GM12878 (cell line): Measurements from ENCODE around the gene REXO1. TPM values are rescaled to one million over a fixed set of nuclear protein-coding genes. Genes with fewer than 3 reads are reported as not detected.

Experiments used
- BHLHE40 ChIP-seq, 2 experiments: fragments of 450-650 bp in 1 of 2; IDR thresholded peaks; 2 replicates each; pipeline ENCODE4 v1.6.1; 2011 to 2017; ENCODE audit warnings: low read depth in 2 of 2, borderline replicate concordance in 1 of 2, improper control_type of control experiment in 1 of 2, low read length in 1 of 2, mild to moderate bottlenecking in 1 of 2
- CREB1 ChIP-seq: IDR thresholded peaks from 2 replicates; pipeline ENCODE4 v1.6.1; 2012; ENCODE audit warnings: low read depth, mild to moderate bottlenecking, inconsistent platforms
- CREM ChIP-seq: IDR thresholded peaks from 2 replicates; pipeline ENCODE4 v1.6.1; 2014; ENCODE audit warnings: antibody characterized with exemption, low read depth
- E2F8 ChIP-seq: fragments of 450-650 bp; IDR thresholded peaks from 2 replicates; pipeline ENCODE4 v1.6.1; 2018; ENCODE audit warnings: mild to moderate bottlenecking, low read depth, moderate library complexity; ENCODE audit not compliant: partially characterized antibody
- EGR1 ChIP-seq, 2 experiments: IDR thresholded peaks; 1 replicate in 1 of 2; 2 replicates in 1 of 2; pipeline ENCODE4 v1.6.1; 2011 to 2012; ENCODE audit warnings: low read depth in 2 of 2, low read length in 2 of 2, borderline replicate concordance in 1 of 2, mild to moderate bottlenecking in 1 of 2, moderate library complexity in 1 of 2
- KAT2A ChIP-seq: conservative IDR thresholded peaks from 2 replicates; pipeline ENCODE4 v1.6.1; 2011; ENCODE audit warnings: low read depth, low read length; ENCODE audit not compliant: control insufficient read depth
- MYC ChIP-seq: IDR thresholded peaks from 2 replicates; pipeline ENCODE4 v1.6.1; 2011; ENCODE audit warnings: mild to moderate bottlenecking, low read length, moderate library complexity, inconsistent platforms; ENCODE audit not compliant: insufficient read depth, insufficient replicate concordance, insufficient read length, severe bottlenecking
- NBN ChIP-seq: fragments of 450-650 bp; IDR thresholded peaks from 2 replicates; pipeline ENCODE4 v1.6.1; 2016
- NR2C1 ChIP-seq: fragments of 450-650 bp; IDR thresholded peaks from 2 replicates; pipeline ENCODE4 v1.6.1; 2017; ENCODE audit warnings: antibody characterized with exemption, mild to moderate bottlenecking, moderate library complexity
- SMAD1 ChIP-seq: fragments of 450-650 bp; IDR thresholded peaks from 2 replicates; pipeline ENCODE4 v1.6.1; 2018; ENCODE audit warnings: mild to moderate bottlenecking, low read depth; ENCODE audit not compliant: partially characterized antibody
- SPI1 ChIP-seq: IDR thresholded peaks from 2 replicates; pipeline ENCODE4 v1.6.1; 2011; ENCODE audit warnings: low read depth, mild to moderate bottlenecking, low read length, moderate library complexity, borderline replicate concordance; ENCODE audit not compliant: insufficient read depth
- SRF ChIP-seq, 2 experiments: IDR thresholded peaks; 2 replicates each; pipeline ENCODE4 v1.6.1; 2011; ENCODE audit warnings: low read depth in 2 of 2, low read length in 2 of 2, mild to moderate bottlenecking in 1 of 2, moderate library complexity in 1 of 2
- TCF12 ChIP-seq: IDR thresholded peaks from 2 replicates; pipeline ENCODE4 v1.6.1; 2011; ENCODE audit warnings: low read depth, mild to moderate bottlenecking, low read length
- ZNF384 ChIP-seq: IDR thresholded peaks from 2 replicates; pipeline ENCODE4 v1.6.1; 2012; ENCODE audit warnings: low read depth, mild to moderate bottlenecking, low read length, improper control_type of control experiment, borderline replicate concordance
- ZSCAN29 ChIP-seq: fragments of 450-650 bp; IDR thresholded peaks from 2 replicates; pipeline ENCODE4 v1.6.1; 2017; ENCODE audit warnings: mild to moderate bottlenecking, moderate library complexity
- polyA plus RNA-seq, 11 experiments: library from polyadenylated mRNA; depleted of rRNA in 4 of 11; unstranded in 6 of 11; stranded (reverse) in 5 of 11; fragments of >200 nt; fragmentation: Nextera tagmentation in 4 of 11; fragmentation: Illumina TruSeq in 1 of 11; extraction: Ambion mirVana in 4 of 11; extraction: Trizol in 1 of 11; gene quantifications; 1 replicate in 1 of 11; 2 replicates in 10 of 11; pipeline versions ENCODE4 v1.2.1 to v1.2.3, GENCODE V29; 2011 to 2016; ENCODE audit warnings: inconsistent platforms in 2 of 11, missing spikeins in 2 of 11, low read depth in 1 of 11
- total RNA-seq, 4 experiments: library from RNA; depleted of rRNA in 3 of 4; stranded (reverse); fragments of >200 nt in 3 of 4; fragmentation: Illumina TruSeq in 1 of 4; extraction: Trizol in 1 of 4; gene quantifications; 2 replicates each; pipeline versions ENCODE4 v1.2.1 to v1.2.3, GENCODE V29; 2013 to 2021
- TF ChIP-seq, protein P1 (sequence below): fragments of 450-650 bp; formaldehyde crosslinking; IDR thresholded peaks from 2 replicates; pipeline ENCODE4 v1.4.0; 2022; ENCODE audit warnings: mild to moderate bottlenecking, moderate library complexity
- TF ChIP-seq, protein P2 (sequence below): fragments of 450-650 bp; IDR thresholded peaks from 2 replicates; pipeline ENCODE4 v1.6.1; 2014; ENCODE audit warnings: mild to moderate bottlenecking
- TF ChIP-seq, protein P3 (sequence below), 3 experiments: IDR thresholded peaks in 2 of 3; conservative IDR thresholded peaks in 1 of 3; 2 replicates each; pipeline ENCODE4 v1.5.1; 2011; ENCODE audit warnings: low read depth in 3 of 3, low read length in 3 of 3, mild to moderate bottlenecking in 3 of 3, control low read depth in 2 of 3, moderate library complexity in 2 of 3, inconsistent platforms in 1 of 3, mixed read lengths in 1 of 3; ENCODE audit not compliant: control insufficient read depth in 2 of 3, insufficient read depth in 1 of 3; ENCODE audit errors: extremely low read depth in 1 of 3

REXO1 gene
- total and polyA plus RNA-seq, 10 of the 15 experiments (the other 5 are each of a cell fraction or from before 2014, with no cell fraction given): 0.03 to 45.2 (median 8.4) TPM

GRCh38 chr19:1856698-1857603 lies 8.7 kb upstream of the REXO1 start (continued):
- TF ChIP-seq, protein P1, sequence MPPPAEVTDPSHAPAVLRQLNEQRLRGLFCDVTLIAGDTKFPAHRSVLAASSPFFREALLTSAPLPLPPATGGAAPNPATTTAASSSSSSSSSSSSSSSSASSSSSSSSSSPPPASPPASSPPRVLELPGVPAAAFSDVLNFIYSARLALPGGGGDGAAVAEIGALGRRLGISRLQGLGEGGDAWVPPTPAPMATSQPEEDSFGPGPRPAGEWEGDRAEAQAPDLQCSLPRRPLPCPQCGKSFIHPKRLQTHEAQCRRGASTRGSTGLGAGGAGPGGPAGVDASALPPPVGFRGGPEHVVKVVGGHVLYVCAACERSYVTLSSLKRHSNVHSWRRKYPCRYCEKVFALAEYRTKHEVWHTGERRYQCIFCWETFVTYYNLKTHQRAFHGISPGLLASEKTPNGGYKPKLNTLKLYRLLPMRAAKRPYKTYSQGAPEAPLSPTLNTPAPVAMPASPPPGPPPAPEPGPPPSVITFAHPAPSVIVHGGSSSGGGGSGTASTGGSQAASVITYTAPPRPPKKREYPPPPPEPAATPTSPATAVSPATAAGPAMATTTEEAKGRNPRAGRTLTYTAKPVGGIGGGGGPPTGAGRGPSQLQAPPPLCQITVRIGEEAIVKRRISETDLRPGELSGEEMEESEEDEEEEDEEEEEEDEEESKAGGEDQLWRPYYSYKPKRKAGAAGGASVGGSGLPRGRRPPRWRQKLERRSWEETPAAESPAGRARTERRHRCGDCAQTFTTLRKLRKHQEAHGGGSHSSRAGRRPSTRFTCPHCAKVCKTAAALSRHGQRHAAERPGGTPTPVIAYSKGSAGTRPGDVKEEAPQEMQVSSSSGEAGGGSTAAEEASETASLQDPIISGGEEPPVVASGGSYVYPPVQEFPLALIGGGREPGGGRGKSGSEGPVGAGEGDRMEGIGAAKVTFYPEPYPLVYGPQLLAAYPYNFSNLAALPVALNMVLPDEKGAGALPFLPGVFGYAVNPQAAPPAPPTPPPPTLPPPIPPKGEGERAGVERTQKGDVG (CRISPR knock-in tag): no peak
- no peak for TF ChIP-seq NR2C1
- TF ChIP-seq ZNF384: no peak
- TF ChIP-seq TCF12: 0 out of 2 replicates have a peak, but pooled peaks have one; percentile 36
- TF ChIP-seq, protein P2, sequence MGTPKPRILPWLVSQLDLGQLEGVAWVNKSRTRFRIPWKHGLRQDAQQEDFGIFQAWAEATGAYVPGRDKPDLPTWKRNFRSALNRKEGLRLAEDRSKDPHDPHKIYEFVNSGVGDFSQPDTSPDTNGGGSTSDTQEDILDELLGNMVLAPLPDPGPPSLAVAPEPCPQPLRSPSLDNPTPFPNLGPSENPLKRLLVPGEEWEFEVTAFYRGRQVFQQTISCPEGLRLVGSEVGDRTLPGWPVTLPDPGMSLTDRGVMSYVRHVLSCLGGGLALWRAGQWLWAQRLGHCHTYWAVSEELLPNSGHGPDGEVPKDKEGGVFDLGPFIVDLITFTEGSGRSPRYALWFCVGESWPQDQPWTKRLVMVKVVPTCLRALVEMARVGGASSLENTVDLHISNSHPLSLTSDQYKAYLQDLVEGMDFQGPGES: no peak
- no peak for TF ChIP-seq SRF (IDR thresholded peaks at IDR 0.05; ENCODE audit: low read depth in 2 of 2, low read length in 2 of 2)
- no peak for TF ChIP-seq E2F8
- no peak for TF ChIP-seq NBN
- TF ChIP-seq CREB1: no peak
- TF ChIP-seq SMAD1: no peak
- peak; percentile 89 for TF ChIP-seq MYC
- TF ChIP-seq BHLHE40 (IDR thresholded peaks at IDR 0.05; ENCODE audit: borderline replicate concordance in 1 of 2, low read depth in 2 of 2, low read length in 1 of 2): peak; percentile 62 to 94; a peak in 3 of 4 replicates
- TF ChIP-seq ZSCAN29: no peak
- TF ChIP-seq EGR1 (IDR thresholded peaks at IDR 0.05; ENCODE audit: borderline replicate concordance in 1 of 2, low read depth in 2 of 2, low read length in 2 of 2): peak in 1 of 2 experiments; percentile 89; a peak in 2 of 3 replicates
- no peak for TF ChIP-seq CREM
- TF ChIP-seq SPI1: peak; percentile 95
- TF ChIP-seq, protein P3, sequence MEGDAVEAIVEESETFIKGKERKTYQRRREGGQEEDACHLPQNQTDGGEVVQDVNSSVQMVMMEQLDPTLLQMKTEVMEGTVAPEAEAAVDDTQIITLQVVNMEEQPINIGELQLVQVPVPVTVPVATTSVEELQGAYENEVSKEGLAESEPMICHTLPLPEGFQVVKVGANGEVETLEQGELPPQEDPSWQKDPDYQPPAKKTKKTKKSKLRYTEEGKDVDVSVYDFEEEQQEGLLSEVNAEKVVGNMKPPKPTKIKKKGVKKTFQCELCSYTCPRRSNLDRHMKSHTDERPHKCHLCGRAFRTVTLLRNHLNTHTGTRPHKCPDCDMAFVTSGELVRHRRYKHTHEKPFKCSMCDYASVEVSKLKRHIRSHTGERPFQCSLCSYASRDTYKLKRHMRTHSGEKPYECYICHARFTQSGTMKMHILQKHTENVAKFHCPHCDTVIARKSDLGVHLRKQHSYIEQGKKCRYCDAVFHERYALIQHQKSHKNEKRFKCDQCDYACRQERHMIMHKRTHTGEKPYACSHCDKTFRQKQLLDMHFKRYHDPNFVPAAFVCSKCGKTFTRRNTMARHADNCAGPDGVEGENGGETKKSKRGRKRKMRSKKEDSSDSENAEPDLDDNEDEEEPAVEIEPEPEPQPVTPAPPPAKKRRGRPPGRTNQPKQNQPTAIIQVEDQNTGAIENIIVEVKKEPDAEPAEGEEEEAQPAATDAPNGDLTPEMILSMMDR (IDR thresholded peaks at IDR 0.05 in 2 of 3, conservative IDR thresholded peaks at IDR 0.05 in 1 of 3; ENCODE audit: control insufficient read depth in 2 of 3, extremely low read depth in 1 of 3, insufficient read depth in 1 of 3, low read depth in 3 of 3, low read length in 3 of 3): no peak
- no peak for TF ChIP-seq KAT2A
